Measurements from ENCODE around the gene ROR1.

The ROR1 gene

DNA sequence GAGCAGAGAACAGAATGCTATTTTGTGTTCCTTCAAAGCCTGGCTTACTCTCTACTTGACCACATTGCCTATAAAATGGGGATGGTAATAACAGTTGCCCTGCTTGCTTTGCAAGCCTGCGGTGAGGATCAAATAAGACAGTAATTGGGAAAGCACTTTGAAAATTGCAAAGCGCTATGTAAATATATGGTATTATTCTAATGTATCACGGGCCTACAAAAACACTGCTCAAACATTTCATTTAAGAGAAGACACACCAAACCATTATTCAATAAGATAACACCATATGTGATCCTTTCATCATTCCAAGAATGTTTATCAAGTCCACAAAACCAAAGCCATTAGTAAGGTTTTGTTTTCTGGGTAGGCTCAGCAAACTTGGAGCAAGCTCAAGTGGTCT lies 208.4 kb downstream of the ROR1 start:
- no peak for ATAC-seq

DNA sequence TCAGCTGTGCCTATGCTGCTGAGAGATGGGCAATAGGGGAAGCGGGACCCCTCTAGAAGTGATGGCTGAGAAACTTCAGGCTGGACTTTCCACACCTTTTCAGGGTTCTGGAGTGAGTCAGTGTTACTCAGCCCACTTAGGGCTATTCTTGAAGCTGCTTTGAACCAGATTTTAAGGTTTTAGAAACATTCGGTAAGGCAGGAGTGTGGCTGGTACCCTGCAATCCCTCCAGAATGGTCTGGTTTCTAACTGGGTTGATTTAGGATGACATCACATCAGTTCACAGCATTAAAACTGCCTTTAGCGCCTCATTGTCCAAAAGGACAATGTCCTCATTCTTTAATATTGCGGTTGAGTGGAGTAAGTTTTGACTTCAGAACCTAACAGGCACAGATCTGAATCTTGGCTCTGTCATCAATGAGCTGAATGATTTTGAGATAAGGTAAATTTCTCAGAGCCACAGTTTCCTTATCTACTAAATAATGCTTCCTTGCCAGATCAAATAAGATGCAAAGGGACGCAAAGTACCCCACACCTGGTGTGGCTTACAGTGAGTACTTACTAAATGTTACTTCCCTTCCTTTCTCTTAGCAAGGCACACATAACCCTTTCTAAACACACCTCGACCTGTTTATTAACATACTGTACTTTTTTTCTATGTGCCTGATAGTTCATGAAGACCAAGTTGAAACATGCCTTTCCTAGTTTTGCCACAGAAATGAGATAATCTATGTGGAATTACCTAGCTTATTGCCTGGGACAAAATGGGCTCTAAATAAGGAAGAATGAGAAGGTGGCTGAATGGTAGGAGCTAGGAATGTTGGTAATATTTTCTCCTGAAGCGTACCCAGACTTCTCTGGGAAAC lies 209.8 kb downstream of the ROR1 start:
- ATAC-seq = no peak

DNA sequence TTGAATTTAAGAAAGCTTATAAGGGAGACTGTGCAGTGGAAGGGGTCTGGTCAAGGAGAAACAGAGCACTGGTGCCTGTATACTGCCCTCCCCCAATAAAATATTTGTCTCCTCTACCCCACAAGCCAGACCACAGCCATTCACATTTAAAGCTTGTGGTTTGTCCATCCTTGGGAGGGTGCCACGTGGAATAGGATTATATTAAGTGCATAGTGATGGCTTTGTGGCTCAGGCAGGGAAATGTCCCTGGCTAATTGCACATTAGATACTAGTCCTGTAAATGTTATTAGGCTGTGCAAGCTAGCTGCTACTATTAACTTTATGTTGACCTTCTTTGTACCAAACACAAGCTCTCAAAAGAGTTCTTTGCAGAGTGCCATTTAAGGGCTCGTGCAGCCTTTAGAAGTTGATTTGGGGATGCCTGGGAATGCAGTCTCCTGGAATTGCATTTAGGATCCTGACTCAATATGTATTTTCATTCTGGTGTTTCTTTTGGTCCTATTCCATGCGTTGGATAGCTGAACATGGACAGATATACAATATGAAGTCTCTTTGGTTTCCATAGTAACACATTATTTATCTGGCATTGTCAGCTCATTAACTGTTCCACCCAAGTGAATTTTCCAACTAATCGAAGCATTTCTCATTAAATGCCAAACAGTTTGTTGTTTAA lies 210.6 kb downstream of the ROR1 start:
- no peak for ATAC-seq

DNA sequence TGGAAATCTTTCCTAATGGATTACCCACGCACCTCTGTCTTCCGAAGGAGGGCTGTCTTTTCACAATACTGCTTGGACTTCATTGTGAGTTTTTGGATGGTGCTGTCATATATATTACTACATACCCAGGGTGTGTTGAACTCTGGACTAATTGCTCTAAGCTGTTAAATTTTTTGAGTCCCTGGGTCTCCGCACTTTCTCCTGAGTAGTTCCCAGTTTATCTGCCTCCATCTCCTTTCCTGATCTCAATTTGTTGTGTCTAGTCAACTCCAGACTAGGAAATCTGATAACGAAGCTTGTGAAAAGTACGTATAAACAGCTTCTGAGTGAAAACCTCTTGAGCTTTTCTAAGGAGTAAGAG lies 211.1 kb downstream of the ROR1 start:
- ATAC-seq = no peak

DNA sequence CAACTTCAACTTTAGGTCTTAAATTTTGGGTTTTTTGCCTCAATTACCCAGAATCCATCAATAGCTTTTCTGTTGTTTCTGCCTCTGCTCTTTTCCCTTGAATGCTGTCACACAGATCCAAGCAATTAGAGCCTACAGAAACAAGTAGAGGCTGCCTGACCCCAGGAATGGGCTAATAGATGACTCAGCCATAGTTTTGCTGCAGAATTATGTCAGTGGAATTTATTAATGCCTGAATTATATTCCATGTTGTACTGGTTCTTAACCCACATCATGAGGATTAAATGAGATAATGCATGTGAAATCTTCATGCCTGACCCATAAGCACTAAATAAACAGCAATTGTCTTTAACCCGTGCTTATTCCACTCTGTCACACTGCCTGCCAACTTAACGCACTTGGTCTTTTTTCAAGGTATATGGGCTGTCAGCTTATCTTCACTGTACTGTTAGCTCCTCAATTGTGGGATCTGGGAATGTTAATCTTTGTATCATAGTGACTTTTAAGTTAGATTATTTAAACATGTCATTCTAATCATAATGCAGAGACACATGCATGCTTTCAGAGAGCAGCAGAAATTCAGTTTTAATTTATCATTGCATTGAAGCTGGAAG lies 213.3 kb downstream of the ROR1 start:
- no peak for ATAC-seq

DNA sequence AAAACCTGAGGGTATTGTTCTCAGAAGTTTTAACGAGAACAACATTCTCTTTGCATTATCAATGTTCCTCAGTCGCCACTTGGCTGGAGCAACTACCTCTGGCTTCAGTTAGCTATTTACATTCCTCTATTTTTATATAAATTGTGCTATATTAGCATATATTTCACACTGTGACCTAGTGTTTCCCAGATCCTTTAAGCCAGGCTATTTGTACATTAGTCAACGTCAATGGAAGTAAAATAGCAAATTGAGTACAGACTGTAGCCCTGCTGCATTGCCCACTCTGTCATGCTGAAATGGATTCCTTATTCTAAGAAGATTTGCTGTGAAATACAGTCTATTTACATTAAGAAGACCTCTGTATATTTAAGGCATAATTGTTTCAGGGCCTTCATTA lies 213.8 kb downstream of the ROR1 start:
- no peak for ATAC-seq

DNA sequence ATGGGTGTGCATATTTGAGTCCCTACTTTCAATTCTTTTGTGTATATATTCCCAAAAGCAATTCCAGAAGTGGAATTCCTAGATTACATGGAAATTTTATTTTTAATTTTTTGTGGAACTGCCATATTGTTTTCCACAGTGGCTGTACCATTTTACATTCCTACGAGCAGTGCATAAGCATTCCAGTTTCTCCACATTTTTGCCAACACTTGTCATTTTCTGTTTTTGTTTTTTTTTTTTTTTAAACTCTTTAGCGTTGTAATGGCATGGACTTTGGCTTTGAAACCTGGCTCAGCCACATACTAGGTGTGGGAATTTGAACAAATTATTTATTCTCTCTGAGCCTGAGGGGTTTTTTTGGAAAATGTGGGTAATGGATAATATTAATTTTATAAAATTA lies 215.1 kb downstream of the ROR1 start:
- no peak for ATAC-seq

DNA sequence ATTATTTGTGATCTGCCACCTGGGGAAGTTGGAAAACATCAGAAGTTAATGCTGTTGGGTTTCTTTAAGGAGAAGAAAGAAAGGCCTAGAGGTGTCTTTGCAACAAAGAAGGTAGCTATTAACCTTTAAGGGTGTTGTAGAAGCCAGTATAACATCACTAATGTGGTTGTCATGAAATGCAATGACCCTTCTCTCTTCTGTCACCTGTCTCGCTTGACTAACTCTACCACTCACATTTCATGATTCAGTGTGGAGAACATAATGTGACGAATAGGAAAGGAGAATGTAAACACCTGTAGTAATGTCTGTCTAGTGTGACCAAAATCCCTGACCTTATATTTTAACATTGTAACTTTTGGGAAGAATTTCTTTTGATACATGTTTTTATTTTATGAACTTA lies 217.9 kb downstream of the ROR1 start:
- no peak for ATAC-seq

DNA sequence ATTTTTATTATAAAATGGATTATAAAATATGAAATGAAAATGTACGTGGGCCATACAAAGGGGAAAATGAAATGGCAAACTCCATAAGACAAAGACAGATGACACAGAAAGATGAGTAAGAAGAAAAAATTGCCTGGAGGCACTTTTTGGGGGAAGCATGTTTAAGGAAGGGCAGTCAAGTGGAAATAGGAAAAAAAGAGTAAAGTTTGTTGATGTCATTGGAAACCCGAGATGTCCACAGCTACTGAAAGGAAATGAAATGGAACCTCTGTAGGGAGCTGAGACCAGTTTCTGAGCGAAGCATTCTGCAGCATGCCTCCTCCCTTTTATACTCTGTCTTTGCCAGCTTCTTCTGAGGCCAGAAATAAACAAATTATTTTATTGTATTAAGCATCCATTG lies 226.2 kb downstream of the ROR1 start:
- no peak for ATAC-seq

DNA sequence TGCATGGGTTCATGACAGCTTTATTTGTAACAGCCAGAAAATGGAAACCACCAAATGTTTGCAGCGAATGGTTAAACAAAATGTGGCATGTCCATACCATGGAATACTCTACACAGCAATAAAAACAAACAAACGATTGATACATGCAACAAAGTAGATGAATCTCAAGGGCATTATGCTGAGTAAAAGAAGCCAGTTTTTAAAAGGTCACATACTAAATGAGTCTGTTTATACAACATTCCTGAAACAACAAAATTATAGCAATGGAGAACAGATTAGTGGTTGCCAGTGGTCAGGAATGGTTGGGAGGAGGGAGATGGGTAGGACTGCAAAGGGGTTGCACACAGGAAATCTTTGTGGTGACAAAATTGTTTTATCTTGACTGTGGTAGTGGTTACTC lies 227.2 kb downstream of the ROR1 start:
- ATAC-seq = no peak

DNA sequence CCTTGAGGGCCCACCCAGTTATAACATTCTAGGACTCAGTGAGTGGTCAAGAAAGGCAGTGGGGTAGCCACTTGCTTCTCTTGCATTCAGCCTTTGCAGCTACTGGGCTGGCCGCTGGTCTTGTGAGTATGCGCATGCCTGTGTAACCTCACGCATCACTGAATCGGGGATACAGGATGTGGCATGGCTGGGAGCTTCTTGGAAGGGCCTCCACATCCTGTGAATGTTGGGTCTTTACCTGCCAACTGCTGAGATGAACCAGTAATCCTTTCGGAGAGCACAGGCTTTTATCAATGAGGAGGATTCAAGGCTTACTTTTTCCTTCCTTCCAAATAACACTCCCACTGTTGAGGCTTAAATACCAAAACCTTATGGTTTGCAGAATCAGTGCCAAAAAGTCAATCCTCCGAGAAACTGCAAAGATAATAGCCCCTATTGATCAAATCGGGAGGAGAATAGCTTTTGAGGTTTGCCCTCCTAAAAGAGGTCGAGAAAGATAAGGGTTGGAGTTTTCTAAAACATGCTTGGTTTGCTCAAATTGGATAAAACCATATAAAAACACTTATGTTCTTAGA lies 230.7 kb downstream of the ROR1 start:
- ATAC-seq = no peak

DNA sequence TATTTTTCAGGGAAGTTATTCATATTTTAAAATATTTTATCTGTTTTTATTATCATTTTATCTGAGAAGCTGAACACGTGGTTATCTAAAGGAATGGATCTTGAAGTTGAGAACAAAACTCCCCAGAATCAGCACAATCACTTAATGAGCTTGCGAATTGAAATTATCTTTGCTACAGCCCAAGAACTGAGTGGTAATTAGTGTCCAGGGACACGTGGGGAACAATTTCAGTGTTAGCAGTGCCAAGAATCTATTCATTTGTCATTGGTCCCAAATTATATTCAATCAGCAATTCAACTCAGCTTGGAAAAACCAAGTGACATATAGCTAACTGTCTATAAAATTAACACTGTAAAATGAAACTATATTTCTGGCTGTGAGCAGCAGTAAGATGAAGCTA lies 232.0 kb downstream of the ROR1 start:
- ATAC-seq = no peak

DNA sequence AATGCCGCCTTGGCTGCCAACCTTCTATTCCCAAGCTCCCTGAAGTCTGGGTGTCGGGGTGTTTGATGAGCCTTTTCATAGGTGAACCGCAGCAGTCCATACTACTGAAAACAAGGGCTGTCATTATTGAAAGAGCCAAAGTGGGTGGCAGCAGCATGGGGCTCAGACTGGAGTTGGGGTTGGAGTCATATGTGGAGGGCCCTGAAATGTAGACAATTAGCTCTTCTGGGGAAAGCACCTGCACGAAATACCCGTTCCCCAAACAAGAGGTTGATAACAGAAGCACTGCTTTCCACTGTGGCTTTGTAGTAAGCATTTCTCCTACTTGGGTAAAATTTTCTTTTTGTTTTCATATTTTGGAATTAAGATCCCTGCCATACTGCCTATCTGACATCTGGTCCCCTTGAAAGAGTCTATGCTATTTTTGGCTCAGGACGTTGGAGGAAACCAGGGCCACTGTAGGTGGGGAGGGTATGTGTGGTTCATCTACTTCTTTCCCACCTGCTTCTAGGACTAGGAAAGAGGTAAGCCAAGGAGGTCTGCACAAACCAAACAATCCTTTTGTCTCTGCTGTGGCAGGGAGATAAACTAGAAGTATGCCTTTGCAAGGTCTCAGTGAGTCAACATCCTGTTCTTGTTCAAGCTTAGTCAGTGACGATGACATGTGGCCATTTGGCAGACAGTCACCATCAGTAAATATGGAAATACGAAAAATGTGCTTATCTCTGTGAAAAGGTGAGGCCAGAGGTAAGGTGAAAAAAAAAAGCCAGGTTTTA lies 232.6 kb downstream of the ROR1 start:
- peak; percentile 36 to 51 for ATAC-seq

DNA sequence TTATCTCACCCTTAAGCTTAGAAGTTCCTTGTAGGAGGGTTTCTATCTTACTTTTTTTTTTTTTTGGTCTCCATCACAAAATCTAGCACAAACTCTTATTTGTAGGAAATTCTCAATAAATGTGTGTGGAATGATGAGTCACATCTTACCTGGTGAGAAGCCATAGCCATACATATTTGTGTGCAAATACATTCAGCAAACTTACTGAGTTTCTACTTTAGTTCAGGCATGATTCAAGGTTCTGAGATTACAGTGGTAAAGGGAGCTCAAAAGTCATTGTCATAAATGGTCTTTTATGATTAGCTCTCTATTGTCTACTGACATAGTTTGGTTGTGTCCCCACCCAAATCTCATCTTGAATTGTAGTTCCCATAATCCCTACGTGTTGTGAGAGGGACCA lies 236.5 kb downstream of the ROR1 start:
- no peak for ATAC-seq

DNA sequence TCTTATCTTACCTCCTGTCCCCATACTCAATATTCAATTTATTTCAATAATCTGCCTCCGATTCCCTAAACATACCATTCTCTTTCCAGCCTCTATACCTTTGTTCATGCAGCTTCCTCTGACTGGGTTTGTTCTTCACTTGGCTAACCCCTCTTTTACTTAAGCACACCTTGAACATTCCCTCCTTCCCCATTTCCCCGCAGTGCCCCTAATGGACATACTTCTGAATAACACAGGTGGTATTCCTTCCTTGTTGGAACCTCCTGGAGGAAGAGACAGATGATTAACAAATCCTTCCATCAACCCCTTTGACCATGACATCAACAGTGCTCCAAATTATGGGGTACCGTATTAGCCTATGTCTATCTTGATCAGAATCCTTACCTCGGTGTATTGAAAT lies 239.6 kb downstream of the ROR1 start:
- no peak for ATAC-seq

DNA sequence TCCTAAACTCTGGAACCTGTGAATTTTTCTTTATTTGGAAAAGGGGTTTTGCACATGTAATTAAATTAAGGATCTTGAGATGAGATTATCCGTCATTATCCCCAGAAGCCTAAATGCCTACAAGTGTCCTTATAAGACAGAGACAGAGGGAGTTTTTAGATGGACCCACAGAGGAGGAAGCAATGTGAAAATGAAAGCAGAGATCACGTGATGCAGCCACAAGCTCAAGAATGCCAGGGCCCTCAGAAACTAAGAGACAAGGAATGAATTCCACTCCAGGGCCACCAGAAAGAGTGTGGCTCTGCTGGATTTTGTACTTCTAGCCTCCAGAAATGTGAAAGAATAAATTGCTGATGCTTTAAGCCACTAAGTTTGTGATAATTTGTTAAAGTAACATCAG lies 246.0 kb downstream of the ROR1 start:
- no peak for ATAC-seq

DNA sequence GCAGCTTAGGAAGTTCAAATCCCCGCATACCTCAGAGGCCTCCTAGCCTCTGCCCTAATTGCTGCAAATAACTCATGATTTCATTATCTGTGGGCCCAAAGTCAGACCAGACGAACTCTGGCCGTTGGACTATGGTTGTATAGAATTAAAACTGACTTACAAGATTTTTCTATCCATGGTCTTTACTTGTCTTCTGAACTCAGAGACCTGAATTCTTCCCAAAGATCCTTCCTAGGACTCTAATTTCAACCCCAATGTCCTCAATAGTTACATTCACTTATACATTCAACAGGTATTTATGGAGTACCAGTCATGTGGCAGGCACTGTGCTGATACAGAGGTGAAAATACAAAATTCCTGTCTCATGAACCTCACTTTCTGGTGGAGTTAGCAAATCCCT lies 247.2 kb downstream of the ROR1 start:
- no peak for ATAC-seq

DNA sequence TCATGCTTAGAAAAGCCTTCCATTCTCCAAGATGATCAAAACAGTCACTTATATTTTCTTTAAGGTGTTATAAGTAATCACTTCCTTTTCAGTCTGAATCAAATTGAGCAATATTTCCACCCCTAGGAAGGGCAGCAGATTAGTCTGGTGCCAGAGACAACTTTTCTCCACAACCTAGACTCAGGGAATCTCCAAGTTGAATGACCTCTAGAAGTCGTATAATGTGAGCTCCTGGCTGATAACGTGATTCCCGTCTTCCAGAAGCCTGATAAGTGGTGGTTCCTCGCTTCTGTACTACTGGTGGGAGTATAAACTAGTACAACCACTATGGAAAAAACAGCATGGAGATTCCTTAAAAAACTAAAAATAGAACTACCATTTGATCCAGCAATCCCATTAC lies 251.2 kb downstream of the ROR1 start:
- ATAC-seq = no peak

DNA sequence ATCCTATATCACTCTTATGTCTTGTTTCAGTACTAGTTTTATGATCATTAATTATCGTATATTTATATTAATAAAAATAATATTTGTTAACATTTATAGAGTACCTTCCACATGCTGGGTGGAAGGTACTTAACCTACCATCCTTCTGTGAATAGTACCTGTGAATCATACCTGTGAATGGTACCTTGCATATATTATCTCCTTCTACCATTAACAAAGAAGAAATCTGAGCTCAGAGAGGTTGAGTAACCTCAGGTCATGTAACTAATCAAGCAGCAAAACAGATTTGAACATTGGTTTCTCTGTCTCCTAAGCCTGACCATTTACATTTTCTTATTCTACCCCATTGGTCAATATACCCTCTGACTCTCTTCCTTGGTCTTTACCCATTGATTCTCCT lies 255.2 kb downstream of the ROR1 start:
- no peak for ATAC-seq

DNA sequence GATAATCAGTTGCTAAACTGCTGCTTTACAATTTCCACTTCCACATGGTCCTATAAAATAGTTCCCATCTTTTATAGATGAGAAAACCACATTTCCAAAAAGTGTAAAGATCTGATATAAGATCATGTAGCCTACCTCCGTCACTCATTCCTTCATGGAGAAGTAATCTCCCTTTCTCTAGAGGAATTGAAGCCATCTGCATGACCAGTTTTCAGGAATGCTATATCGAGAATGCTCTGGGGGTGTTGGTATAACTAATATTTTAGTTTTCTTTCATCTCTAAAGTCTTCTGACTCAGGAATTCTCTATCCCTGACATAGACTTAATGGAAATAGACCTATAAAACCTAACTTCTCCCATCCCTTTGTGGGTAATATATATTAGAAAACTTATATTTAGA lies 256.6 kb downstream of the ROR1 start:
- ATAC-seq = no peak

DNA sequence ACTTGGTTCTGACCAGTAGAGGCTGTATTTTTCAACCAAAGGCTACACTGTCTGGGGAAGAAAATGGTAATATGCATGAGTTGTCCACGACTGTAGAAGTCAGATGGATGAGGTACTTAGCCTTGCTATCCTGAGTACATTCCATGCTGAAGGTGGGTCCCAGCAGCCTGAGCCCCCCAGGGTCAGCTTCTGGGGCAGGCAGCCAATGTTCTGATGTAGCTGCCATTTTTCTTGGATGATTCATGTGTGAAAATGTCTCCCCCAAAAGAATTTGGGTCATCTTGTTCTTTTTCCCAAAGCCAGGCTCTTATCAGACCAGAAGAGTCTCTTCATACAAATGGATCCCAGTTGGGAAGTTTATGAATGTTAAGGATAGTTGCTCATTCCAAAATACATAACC lies 257.4 kb downstream of the ROR1 start:
- no peak for ATAC-seq

DNA sequence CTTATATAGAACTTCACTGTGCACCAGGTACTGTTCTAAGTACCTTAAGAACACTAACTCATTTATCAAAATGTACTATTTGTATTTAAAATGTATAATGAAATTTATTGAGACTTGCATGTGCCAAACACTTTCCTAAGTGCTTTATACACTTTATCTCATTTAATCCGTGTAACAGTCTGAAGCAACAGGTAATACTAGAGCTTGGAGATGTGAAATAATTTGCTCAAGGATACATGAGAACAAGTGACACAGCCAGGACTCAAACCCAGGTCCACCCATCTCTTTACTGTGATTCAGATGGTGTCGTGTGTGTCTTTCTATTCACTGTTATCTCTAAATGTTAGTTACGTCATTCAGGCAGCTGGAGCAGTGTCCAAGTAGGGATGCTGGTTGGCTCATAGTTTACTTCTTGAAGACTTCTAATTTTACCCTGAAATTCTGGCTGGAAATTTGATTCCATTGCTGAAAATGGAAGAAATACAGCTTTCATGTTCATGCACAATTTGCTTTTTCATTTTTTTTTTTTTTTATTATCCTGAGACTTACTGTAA lies 259.9 kb downstream of the ROR1 start:
- ATAC-seq = no peak

DNA sequence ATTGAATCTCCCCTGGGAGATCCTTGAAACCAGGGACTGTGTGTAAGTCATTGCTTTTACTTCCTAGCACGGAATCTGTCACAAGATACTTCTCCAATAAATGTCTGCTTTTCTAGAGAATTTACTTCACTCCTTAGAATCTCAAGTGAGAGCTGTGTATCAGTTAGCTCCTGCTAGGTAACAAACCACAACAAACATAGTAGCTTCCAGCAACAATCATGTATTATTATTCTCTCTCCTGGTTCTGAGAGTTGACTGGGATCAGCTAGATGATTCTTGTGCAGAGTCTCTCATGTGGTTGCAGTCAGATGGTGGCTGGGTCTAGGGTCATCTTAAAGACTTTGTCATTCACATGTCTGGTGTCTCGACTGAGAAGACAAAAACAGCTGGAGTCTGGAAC lies 262.7 kb downstream of the ROR1 start:
- ATAC-seq = no peak

All from activated CD4-positive, CD25-positive, alpha-beta regulatory T cell treated with anti-CD3 and anti-CD28 coated beads, Interleukin-2, amount 50 U/mL, for 24 hours (primary cell).